ENCODE data around the gene GSE1.

GSE1 gene

GRCh38 chr16:85612801-85613603 is at the start of gene GSE1:
TSS of gene GSE1 (plus strand) at chr16:85613322. CDS start at chr16:85613392, 70 bp downstream.
- DNase-seq, result peak in 1 of 2 donors; percentile 61

GRCh38 chr16:85563515-85564276 is 49.4 kb upstream of the GSE1 start:
- DNase-seq, result no peak

GRCh38 chr16:85564277-85565051 is 48.7 kb upstream of the GSE1 start:
- DNase-seq, result no peak

DNA sequence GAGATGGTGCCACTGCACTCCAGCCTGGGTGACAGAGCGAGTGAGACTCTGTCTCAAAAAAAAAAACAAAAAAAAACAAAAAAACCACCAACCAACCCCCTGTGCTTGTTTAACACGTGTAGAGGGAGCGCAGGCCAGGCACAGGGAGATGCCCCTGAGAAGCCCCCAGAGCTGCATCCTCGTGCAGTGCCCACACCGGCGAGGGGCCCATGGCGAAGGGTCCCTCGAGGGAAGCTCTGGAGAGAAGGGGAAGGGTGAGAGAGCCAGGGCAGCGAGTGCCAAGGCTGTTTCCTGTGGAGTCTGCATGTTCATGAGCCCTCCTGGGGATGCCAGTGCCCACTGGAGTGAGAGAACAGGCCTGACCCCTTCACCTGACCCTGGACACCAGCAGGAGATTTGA is 47.8 kb upstream of the GSE1 start:
- no peak for DNase-seq

- DNase-seq, result no peak
Measured at GRCh38 chr16:85565801-85566526, 47.2 kb upstream of the GSE1 start.

- no peak for DNase-seq
Measured at GRCh38 chr16:85566561-85567100, 46.5 kb upstream of the GSE1 start.

GRCh38 chr16:85567101-85567866 is 45.8 kb upstream of the GSE1 start:
- DNase-seq, result no peak

DNA sequence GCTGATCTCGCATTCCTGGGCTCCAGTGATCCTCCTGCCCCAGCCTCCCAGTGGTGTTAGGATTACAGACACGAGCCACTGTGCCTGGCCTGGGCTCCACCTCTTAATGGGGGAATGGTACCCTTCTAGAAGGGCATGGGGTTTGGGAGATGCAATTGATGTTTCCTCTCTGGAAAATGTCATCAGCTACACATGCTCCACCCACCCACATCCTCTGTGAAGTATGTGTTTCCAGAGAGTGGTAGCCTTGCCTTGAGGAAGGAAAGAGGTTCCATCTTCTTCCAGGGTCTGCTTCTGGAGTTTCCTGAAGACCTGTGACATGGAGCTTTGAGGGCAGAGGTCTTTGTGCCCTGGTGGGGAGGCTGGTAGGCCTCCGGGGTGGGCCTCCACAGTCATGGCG is 45.2 kb upstream of the GSE1 start:
- DNase-seq, result no peak

DNA sequence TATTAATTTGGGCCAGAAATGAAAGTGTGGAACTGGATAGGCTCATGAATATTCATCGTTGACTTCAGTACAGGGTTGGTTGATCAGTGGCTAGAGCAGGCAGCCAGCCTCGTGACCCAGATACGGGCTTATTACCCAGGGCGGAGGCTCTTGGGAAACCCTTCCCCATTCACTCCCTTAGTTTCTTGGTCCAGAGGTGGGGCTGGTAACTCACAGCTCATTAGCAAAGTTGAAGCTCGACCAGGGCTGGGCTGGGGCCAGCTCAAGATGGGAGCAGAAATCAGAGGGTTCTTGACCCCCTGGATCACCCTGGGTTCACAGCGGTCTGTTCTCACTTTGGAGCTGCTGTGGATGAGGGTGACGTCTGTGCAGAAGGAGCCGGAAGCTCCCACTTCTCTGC is 44.6 kb upstream of the GSE1 start:
- no peak for DNase-seq

DNA sequence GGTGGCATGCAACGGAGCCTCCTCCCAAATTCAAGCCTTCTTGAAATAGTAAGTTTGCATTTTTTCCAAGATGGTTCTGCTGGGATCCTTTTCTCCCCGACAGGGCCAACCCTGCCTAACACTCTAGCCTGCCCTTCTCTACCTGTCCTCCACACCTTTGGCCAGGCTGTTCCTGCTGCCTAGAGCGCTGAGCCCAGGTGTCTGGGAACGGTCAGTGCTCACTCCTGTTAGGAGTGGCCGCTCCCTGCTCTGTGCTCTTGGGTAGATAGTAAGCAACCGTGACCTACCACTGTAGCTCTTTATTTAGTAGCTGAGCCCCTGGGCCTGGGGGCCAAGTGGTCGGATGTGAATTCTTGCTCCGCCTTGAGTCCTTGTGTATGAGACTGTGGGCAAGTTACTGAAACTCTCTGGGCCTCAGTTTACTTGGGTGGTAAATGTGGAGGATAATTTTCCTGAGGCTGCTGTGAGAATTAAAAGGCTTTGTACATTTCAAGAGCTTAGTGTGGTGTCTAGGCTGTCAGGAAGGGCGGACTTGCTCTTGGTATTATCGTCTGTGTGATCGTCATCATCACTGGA is 44.0 kb upstream of the GSE1 start:
- no peak for DNase-seq

DNA sequence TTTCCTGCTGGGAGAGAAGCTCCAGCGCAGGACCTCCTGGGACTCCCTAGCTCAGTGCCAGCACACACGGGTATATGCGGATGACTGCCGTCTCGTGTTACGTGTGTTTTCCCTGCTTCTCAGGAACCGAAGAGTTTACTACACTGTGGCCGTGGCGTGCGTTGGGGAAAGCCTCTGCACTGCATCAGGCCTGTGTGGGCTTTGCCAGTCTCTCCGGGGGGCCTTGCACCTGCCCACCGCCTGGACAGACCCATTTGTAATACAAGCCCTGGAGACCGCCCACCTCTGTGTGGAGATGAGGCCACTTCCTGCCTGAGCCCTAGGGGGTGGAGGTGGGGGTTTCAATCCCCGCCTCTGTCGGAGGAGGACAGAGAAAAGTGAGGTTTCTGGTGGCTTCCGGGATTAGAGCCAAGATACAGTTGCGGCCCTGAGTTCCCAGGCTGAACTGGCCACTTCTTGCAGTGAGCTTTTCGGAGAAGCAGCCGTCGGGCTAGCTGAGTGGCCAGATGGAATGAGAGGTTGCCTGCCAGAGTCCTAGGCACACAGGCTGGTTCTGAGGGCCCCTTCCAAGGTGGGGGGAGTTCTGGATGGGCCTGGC is 43.4 kb upstream of the GSE1 start:
- DNase-seq, result no peak

- DNase-seq, result no peak
Measured at GRCh38 chr16:85570213-85570734, 42.8 kb upstream of the GSE1 start.

DNA sequence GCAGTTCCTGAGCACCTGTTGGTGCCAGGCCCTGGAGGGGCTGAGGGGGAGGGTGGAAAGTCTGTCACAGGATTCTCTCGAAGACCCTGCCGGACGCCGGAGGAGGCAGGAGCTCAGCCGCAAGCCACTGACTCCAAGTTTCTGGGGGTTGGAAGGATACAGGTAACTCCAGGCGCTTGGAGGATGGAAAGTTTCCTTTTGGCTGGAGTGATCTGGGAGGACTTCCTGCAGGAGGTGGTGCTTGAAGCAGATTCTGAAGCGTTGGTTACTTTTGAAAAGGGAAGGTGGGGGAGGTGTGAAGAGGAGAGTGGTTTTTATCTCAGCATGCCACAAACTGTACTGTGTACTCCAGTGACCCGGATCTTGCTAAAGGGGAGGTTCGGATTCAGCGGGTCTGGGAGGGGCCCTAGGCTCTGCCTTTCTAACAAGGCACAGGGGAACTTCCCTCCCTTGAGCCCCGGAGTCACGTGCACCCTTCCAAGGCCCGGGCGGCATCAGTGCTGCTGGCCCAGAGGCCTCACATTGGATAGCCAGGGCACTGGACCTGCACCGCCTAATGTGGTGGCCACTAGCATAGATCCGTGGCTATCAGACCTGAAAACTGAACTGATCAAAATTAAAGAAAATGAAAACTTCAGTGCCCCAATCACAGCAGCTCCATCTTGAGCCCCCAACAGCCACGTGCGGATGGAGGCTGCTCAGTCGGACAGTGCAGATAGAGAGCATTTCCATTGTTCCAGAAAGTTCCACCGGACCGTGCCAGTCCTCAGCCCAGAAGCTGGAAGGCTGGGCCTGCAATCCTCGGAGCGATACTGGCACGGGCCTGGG is 42.2 kb upstream of the GSE1 start:
- no peak for DNase-seq

- no peak for DNase-seq
Measured at GRCh38 chr16:85571563-85571812, 41.6 kb upstream of the GSE1 start.

- no peak for DNase-seq
Measured at GRCh38 chr16:85571813-85572619, 41.1 kb upstream of the GSE1 start.

GRCh38 chr16:85573045-85573695 is 40.0 kb upstream of the GSE1 start:
- no peak for DNase-seq

DNA sequence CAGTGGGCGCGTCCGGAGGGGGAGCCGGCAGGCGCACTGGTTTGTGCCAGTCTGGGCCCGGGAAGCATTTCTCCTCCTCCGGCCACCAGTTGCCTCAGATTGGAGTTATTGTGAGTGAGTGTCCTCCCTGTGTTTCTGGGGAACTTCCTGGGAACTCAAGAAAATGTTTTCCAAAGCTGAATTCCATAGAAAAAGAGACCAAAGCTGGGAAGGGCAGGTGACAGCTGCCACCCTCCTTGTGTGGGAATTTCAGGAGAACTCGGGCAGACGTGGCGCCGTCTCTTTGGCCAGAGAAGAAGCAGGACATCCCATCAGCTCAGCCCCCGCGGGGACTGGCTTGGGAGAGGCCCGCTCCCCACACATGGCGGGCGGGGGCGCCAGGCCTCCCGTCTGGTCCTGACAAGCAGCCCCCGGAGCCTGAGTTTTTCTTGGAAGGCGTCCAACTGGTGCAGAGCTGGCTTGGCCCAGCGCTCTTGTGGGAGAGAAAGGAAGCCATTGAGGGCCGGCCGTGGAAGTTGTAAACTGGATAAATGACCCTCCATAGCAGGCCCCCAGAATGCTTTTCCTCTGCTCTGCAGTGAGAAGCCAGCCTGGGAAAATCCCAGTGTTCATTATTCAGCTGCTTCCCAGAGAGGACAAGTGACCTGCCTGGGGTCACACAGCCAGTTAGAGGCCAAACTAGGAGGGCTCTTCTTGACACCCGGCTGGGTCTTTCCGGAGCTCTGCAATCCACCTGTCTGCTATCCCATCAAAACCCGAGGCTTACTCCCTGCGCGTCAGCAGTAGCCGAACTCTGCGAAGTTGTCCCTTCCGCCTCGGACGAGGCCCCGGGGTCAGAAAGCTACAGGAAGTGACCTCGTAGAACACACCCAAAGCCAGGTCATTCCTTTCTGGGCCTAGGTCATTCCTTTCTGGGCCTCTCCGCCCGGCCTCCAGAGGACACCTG is 39.2 kb upstream of the GSE1 start:
- peak in 1 of 2 donors; percentile 37 for DNase-seq
